ENCODE data around the gene OLIG2. TPM values are rescaled to one million over a fixed set of nuclear protein-coding genes. Genes with fewer than 3 reads are reported as not detected.

Gene OLIG2
- polyA plus RNA-seq, 1 of the 3 experiments (the other 2 are of a cell fraction), result not detected

DNA sequence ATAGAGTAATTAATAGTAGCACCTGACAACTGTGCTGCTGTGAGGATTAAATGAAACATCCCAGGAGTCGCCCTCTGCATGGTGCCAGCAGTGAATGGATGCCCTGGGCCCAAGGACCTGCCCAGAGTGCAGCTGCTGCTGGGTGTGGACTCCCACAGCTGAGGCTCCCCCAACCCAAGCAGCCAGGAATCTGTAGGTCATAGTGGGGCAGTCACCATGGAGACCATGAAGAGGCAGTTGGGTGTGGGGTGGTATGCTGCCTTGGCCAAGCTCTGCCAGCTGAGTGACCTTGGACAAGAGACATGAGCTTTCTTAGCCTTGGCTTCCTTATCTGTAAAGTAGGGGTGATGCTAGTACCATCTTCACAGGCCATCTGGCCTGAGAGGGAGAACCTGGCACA lies 9.4 kb downstream of the OLIG2 start (continued):
- no peak for TF ChIP-seq MEF2A (IDR thresholded peaks at IDR 0.05; ENCODE audit: borderline replicate concordance, low read depth)

- 16% methylated on average over 7 of the region's 11 CpGs for WGBS (ENCODE audit: low lambda C conversion rate)
- Histone ChIP-seq H3F3A (replicated peaks; ENCODE audit: insufficient read depth) (peaks cover 4% of the 10 kb centered on the region), H3K4me3 (ENCODE audit: low read depth in 2 of 2, low read length in 1 of 2) (no peak overlapping the region), H3K36me3 (replicated peaks in 1 of 2; ENCODE audit: control insufficient read depth in 1 of 2, insufficient read depth in 2 of 2, low read length in 1 of 2) (no peaks in the 10 kb centered on the region), H3K27me3 (ENCODE audit: insufficient read depth) (peaks cover 29% of the 10 kb centered on the region), H3K4me2 (peak overlapping the region; percentile 51; the same call in 1 of the 2 replicates), H3K9me3 (no peaks in the 10 kb centered on the region), H3K79me2 (ENCODE audit: insufficient read depth) (no peaks in the 10 kb centered on the region), H3K9me2 (no peaks in the 10 kb centered on the region), H3K4me1 (ENCODE audit: control insufficient read depth in 1 of 2, insufficient read depth in 2 of 2, low read depth in 1 of 2, low read length in 1 of 2) (peaks cover 0 to 10% of the 10 kb centered on the region in 2 experiments; a peak in 2 of 4 replicates), H3K27ac (ENCODE audit: low read depth in 2 of 2, low read length in 1 of 2) (no peak overlapping the region), H3K9ac (no peak overlapping the region), H4K20me1 (ENCODE audit: insufficient read depth) (no peaks in the 10 kb centered on the region), H2AFZ (ENCODE audit: low read depth) (0 out of 2 replicates have a peak overlapping the region, but pooled peaks have one; percentile 68)
- DNase-seq, result no peak
- CTCF ChIA-PET, result no interaction called here
- TF ChIP-seq JUND (IDR thresholded peaks at IDR 0.05) (peak; percentile 45), FOXJ3 (CRISPR knock-in tag; IDR thresholded peaks at IDR 0.05) (no peak), GABPA (IDR thresholded peaks at IDR 0.05; ENCODE audit: low read depth) (peak; percentile 49), FOSL2 (IDR thresholded peaks at IDR 0.05; ENCODE audit: borderline replicate concordance, low read depth) (peak; percentile 44; the same call in 1 of the 2 replicates), EP300 (IDR thresholded peaks at IDR 0.05; ENCODE audit: borderline replicate concordance in 1 of 2, low read depth in 1 of 2, low read length in 1 of 2) (peak in 1 of 2 experiments; percentile 42; a peak in 1 of 4 replicates), SIN3A (IDR thresholded peaks at IDR 0.05; ENCODE audit: borderline replicate concordance, low read depth, low read length) (no peak), RFX5 (IDR thresholded peaks at IDR 0.05; ENCODE audit: low read length) (no peak), NFIC (IDR thresholded peaks at IDR 0.05; ENCODE audit: borderline replicate concordance) (peak; percentile 64), RXRA (IDR thresholded peaks at IDR 0.05; ENCODE audit: borderline replicate concordance, low read depth) (peak; percentile 29; the same call in 1 of the 2 replicates), TCF12 (IDR thresholded peaks at IDR 0.05) (peak; percentile 56; the same call in 1 of the 2 replicates)
- TF ChIP-seq, protein P1, sequence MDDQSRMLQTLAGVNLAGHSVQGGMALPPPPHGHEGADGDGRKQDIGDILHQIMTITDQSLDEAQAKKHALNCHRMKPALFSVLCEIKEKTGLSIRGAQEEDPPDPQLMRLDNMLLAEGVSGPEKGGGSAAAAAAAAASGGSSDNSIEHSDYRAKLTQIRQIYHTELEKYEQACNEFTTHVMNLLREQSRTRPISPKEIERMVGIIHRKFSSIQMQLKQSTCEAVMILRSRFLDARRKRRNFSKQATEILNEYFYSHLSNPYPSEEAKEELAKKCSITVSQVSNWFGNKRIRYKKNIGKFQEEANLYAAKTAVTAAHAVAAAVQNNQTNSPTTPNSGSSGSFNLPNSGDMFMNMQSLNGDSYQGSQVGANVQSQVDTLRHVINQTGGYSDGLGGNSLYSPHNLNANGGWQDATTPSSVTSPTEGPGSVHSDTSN (IDR thresholded peaks at IDR 0.05), result peak; percentile 17; the same call in 1 of the 2 replicates
- TF ChIP-seq, protein P2, sequence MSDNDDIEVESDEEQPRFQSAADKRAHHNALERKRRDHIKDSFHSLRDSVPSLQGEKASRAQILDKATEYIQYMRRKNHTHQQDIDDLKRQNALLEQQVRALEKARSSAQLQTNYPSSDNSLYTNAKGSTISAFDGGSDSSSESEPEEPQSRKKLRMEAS (IDR thresholded peaks at IDR 0.05; ENCODE audit: low read depth), result peak; percentile 50; the same call in 1 of the 2 replicates
- TF ChIP-seq, protein P3, sequence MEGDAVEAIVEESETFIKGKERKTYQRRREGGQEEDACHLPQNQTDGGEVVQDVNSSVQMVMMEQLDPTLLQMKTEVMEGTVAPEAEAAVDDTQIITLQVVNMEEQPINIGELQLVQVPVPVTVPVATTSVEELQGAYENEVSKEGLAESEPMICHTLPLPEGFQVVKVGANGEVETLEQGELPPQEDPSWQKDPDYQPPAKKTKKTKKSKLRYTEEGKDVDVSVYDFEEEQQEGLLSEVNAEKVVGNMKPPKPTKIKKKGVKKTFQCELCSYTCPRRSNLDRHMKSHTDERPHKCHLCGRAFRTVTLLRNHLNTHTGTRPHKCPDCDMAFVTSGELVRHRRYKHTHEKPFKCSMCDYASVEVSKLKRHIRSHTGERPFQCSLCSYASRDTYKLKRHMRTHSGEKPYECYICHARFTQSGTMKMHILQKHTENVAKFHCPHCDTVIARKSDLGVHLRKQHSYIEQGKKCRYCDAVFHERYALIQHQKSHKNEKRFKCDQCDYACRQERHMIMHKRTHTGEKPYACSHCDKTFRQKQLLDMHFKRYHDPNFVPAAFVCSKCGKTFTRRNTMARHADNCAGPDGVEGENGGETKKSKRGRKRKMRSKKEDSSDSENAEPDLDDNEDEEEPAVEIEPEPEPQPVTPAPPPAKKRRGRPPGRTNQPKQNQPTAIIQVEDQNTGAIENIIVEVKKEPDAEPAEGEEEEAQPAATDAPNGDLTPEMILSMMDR (IDR thresholded peaks at IDR 0.05), result no peak
- POLR2A ChIA-PET, result no interaction called here
These were observed 10.9 kb downstream of the OLIG2 start for GRCh38 chr21:33036430-33037162.

Data from SK-N-SH (cell line).